ENCODE data around the gene CDH4.

The CDH4 gene

GRCh38 chr20:61816606-61817460, 564.8 kb downstream of the CDH4 start:
- DNase-seq, result no peak

- no peak for DNase-seq
Measured at GRCh38 chr20:61817575-61817974, 565.5 kb downstream of the CDH4 start.

- DNase-seq, result no peak
Measured at GRCh38 chr20:61818746-61819573, 566.9 kb downstream of the CDH4 start.

- DNase-seq, result no peak
Measured at GRCh38 chr20:61819574-61819846, 567.4 kb downstream of the CDH4 start.

GRCh38 chr20:61819921-61820825, 568.1 kb downstream of the CDH4 start:
- DNase-seq, result no peak

- no peak for DNase-seq
Measured at GRCh38 chr20:61821735-61822134, 569.7 kb downstream of the CDH4 start.

GRCh38 chr20:61822396-61822795, 570.3 kb downstream of the CDH4 start:
- DNase-seq, result no peak

- no peak for DNase-seq
Measured at GRCh38 chr20:61823242-61823641, 571.2 kb downstream of the CDH4 start.

GRCh38 chr20:61828891-61829290, 576.8 kb downstream of the CDH4 start:
- DNase-seq, result no peak

GRCh38 chr20:61829526-61829925, 577.5 kb downstream of the CDH4 start:
- DNase-seq, result no peak

GRCh38 chr20:61830241-61830930, 578.3 kb downstream of the CDH4 start:
- no peak for DNase-seq

GRCh38 chr20:61830991-61831390, 578.9 kb downstream of the CDH4 start:
- no peak for DNase-seq

GRCh38 chr20:61832181-61832580, 580.1 kb downstream of the CDH4 start:
- no peak for DNase-seq

- no peak for DNase-seq
Measured at GRCh38 chr20:61833807-61834610, 581.9 kb downstream of the CDH4 start.

- DNase-seq, result no peak
Measured at GRCh38 chr20:61835301-61835700, 583.2 kb downstream of the CDH4 start.

GRCh38 chr20:61835791-61836350, 583.8 kb downstream of the CDH4 start:
- no peak for DNase-seq

GRCh38 chr20:61837200-61837599, 585.1 kb downstream of the CDH4 start:
- DNase-seq, result no peak

- DNase-seq, result no peak
Measured at GRCh38 chr20:61839223-61839911, 587.3 kb downstream of the CDH4 start.

GRCh38 chr20:61839912-61840778, 588.1 kb downstream of the CDH4 start:
- DNase-seq, result no peak
